OCI-LY3 (cell line): ENCODE measurements around the gene DHRSX.
A peak's percentile ranks its signal among the peaks of the same experiment; 100 is the strongest.

Source experiments
- H2AFZ ChIP-seq: fragments of 200-600, 300-600 bp; shearing (Covaris generic); 2 replicates; pipeline ENCODE4 v1.6.0; 2014; ENCODE audit warnings: antibody characterized with exemption, low read depth, low read length
- H3K27ac ChIP-seq: fragments of 200-600, 300-600 bp; sonication (generic); 2 replicates; pipeline ENCODE4 v1.5.1; 2014; ENCODE audit warnings: mild to moderate bottlenecking, low read length, moderate library complexity, mixed read lengths
- H3K27me3 ChIP-seq: fragments of 200-600, 300-600 bp; sonication (generic); 2 replicates; pipeline ENCODE4 v1.6.1; 2014; ENCODE audit warnings: low read depth, low read length, mixed read lengths
- H3K36me3 ChIP-seq: fragments of 200-600, 300-600 bp; sonication (generic); replicated peaks from 2 replicates; pipeline ENCODE3; 2014; ENCODE audit warnings: low read depth, low read length, mixed read lengths
- H3K4me1 ChIP-seq: fragments of 300-600, 200-600 bp; sonication (generic); 2 replicates; pipeline ENCODE4 v1.6.1; 2014; ENCODE audit warnings: low read length, mixed read lengths
- H3K4me2 ChIP-seq: fragments of 200-600, 300-600 bp; sonication (generic); 2 replicates; pipeline ENCODE4 v1.6.1; 2014; ENCODE audit warnings: low read length, mixed read lengths
- H3K4me3 ChIP-seq: fragments of 300-600, 200-600 bp; sonication (generic); 2 replicates; pipeline ENCODE4 v1.5.1; 2014; ENCODE audit warnings: antibody characterized with exemption, mild to moderate bottlenecking, low read length, moderate library complexity
- H3K79me2 ChIP-seq: fragments of 300-600, 200-600 bp; shearing (Covaris generic); 2 replicates; pipeline ENCODE4 v1.6.1; 2014; ENCODE audit warnings: mild to moderate bottlenecking, low read length, mixed read lengths
- H3K9ac ChIP-seq: fragments of 300-600, 200-600 bp; shearing (Covaris generic); 2 replicates; pipeline ENCODE4 v1.6.0; 2014; ENCODE audit warnings: mild to moderate bottlenecking, low read length, moderate library complexity
- H3K9me3 ChIP-seq: fragments of 200-600, 300-600 bp; shearing (Covaris generic); 2 replicates; pipeline ENCODE4 v1.6.1; 2014; ENCODE audit warnings: low read length, mixed read lengths; ENCODE audit not compliant: insufficient read depth
- H4K20me1 ChIP-seq: fragments of 200-600, 300-600 bp; sonication (generic); 2 replicates; pipeline ENCODE4 v1.6.1; 2016; ENCODE audit warnings: low read length, mixed read lengths; ENCODE audit not compliant: insufficient read depth
- EZH2phosphoT487 ChIP-seq: fragments of 200-600 bp; shearing (Covaris generic); IDR thresholded peaks from 2 replicates; pipeline ENCODE4 v1.6.1; 2018; ENCODE audit warnings: antibody characterized with exemption, mixed run types, low read depth
- TF ChIP-seq, protein P1 (sequence below): fragments of 200-600, 300-600 bp; sonication (generic); IDR thresholded peaks from 2 replicates; pipeline ENCODE4 v1.5.1; 2014; ENCODE audit warnings: antibody characterized with exemption, low read length, low read depth

The DHRSX gene

DNA sequence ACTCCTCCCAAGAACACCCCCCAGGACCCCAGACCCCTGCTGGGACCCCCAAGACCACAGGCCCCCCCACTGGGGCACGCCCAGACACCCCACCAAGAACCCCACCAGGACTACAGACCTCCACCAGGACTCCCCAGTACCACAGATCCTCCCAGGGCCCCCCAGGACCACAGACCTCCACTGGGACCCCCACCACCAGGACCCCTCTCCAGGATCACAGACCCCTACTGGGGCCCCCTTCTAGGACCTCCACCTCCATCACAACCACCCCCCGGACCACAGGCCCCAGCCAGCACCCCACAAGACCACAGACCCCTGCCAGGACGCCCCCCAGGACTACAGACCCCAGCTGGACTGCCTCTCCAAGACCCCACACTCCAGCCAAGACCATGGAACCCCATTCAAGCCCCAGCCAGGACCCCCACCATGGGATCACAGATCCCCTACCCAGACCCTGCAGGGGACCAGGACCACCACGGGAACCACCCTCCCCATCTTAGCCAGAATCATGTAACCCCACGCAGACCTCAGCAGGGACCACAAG, 855 bp upstream of the DHRSX start:
- Histone ChIP-seq H3K4me3 (peak overlapping the region; percentile 95; the same call in 1 of the 2 replicates), H3K9ac (peak overlapping the region; percentile 97; the same call in 1 of the 2 replicates), H4K20me1 (peaks cover 24% of the 10 kb centered on the region), H3K27me3 (no peaks in the 10 kb centered on the region), H3K4me2 (peak overlapping the region; percentile 69), H3K36me3 (peaks cover 15% of the 10 kb centered on the region), H3K9me3 (no peaks in the 10 kb centered on the region), H2AFZ (no peak overlapping the region), H3K79me2 (peaks cover 37% of the 10 kb centered on the region), H3K27ac (no peak overlapping the region), H3K4me1 (peaks cover 35% of the 10 kb centered on the region)
- no peak for TF ChIP-seq EZH2phosphoT487
- TF ChIP-seq, protein P1, sequence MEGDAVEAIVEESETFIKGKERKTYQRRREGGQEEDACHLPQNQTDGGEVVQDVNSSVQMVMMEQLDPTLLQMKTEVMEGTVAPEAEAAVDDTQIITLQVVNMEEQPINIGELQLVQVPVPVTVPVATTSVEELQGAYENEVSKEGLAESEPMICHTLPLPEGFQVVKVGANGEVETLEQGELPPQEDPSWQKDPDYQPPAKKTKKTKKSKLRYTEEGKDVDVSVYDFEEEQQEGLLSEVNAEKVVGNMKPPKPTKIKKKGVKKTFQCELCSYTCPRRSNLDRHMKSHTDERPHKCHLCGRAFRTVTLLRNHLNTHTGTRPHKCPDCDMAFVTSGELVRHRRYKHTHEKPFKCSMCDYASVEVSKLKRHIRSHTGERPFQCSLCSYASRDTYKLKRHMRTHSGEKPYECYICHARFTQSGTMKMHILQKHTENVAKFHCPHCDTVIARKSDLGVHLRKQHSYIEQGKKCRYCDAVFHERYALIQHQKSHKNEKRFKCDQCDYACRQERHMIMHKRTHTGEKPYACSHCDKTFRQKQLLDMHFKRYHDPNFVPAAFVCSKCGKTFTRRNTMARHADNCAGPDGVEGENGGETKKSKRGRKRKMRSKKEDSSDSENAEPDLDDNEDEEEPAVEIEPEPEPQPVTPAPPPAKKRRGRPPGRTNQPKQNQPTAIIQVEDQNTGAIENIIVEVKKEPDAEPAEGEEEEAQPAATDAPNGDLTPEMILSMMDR = no peak

DNA sequence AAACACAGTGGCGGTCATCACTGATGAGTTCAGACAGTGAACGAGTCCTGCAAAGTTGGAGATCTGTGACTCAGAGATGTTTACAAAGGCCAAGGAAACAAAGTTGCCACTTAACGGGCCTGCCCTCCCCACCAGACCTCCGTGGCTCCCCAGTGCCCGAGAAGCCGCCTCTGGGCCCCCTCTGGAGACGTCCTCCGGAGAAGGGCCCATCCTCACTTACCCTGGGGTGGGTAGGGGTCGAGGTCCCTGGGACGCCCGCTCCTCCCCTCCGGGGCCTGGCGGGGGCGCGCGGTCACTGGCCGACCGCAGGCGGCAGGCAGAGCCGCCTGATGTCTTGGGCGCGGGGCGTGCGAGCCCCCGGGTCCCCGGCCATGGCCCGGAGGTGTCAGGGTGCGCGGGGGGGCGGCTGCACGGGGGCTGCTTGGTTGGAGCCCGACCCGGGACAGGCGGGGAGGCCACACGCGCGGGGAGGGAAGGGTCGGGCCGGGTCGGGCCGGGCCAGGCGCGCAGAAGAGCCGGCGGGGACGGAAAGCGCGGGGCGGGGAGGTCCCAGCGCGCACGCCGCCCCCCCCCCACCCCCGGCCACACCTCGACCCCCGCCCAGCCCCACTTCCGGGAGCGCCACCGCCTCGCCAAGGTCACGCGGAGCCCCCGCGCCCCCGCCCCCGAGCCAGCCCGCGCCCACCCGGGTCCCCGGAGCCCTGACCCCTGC, 529 bp downstream of the DHRSX start:
- Histone ChIP-seq H3K9me3 (no peaks in the 10 kb centered on the region), H3K4me3 (peak overlapping the region; percentile 95), H4K20me1 (peaks cover 32% of the 10 kb centered on the region), H3K27me3 (no peaks in the 10 kb centered on the region), H3K27ac (peak overlapping the region; percentile 69), H2AFZ (no peak overlapping the region), H3K4me1 (peaks cover 35% of the 10 kb centered on the region), H3K79me2 (peaks cover 51% of the 10 kb centered on the region), H3K9ac (peak overlapping the region; percentile 97), H3K36me3 (peaks cover 22% of the 10 kb centered on the region), H3K4me2 (peak overlapping the region; percentile 82)
- TF ChIP-seq, protein P1 = peak; percentile 51
- no peak for TF ChIP-seq EZH2phosphoT487

DNA sequence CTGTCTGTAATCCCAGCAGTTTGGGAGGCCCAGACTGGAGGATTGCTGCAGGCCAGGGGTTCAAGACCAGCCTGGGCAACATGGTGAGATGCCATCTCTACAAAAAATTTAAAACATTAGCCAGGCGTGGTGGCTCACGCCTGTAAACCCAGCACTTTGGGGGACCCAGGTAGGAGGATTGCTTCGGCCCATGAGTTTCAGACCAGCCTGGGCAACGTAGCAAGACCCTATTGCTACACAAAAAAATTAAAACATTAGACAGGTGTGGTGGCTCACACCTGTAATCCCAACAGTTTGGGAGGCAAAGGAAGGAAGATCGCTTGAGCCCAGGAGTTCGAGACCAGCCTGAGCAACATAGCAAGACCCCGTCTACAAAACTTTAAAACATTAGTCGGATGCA, 1.3 kb downstream of the DHRSX start:
- Histone ChIP-seq H3K79me2 (peaks cover 58% of the 10 kb centered on the region), H3K4me3 (peak overlapping the region; percentile 95), H2AFZ (no peak overlapping the region), H3K9me3 (no peaks in the 10 kb centered on the region), H3K27me3 (no peaks in the 10 kb centered on the region), H4K20me1 (peaks cover 32% of the 10 kb centered on the region), H3K36me3 (peaks cover 22% of the 10 kb centered on the region), H3K4me1 (peaks cover 35% of the 10 kb centered on the region), H3K4me2 (peak overlapping the region; percentile 82), H3K9ac (peak overlapping the region; percentile 97), H3K27ac (peak overlapping the region; percentile 69)
- TF ChIP-seq, protein P1 = no peak
- no peak for TF ChIP-seq EZH2phosphoT487

DNA sequence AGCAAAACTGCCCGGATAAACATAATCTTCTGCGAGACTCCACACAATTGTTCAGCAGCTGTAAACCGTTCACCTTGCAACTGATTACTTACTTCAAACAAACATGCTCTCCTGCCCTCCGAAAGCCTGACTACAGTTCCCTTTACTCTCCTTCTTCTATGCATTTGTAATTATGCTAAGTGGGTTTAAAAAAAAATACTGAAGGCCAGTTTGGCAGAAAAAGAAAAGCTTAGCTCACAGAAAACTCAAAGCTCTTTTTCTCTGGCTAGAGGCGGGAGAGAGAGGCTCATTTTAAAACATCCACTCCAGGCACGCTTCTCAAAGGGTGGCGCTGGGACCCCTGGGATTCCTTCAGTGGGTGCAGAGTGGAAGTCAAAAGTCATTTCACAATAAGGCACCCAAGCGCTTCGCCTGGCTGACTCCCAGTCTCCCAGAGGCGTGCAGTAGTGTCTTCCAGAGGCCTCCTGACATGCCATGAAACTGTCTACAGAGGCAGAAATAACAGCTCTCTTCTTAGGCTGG, 1.9 kb downstream of the DHRSX start:
- peaks cover 35% of the 10 kb centered on the region for H3K4me1 ChIP-seq
- H2AFZ ChIP-seq = no peak overlapping the region
- peak overlapping the region; percentile 97 for H3K9ac ChIP-seq
- no peaks in the 10 kb centered on the region for H3K27me3 ChIP-seq
- H3K27ac ChIP-seq = peak overlapping the region; percentile 69
- no peaks in the 10 kb centered on the region for H3K9me3 ChIP-seq
- peak overlapping the region; percentile 95 for H3K4me3 ChIP-seq
- TF ChIP-seq EZH2phosphoT487 = no peak
- TF ChIP-seq, protein P1 = no peak
- H3K79me2 ChIP-seq = peaks cover 65% of the 10 kb centered on the region
- H3K36me3 ChIP-seq = peaks cover 22% of the 10 kb centered on the region
- H3K4me2 ChIP-seq = peak overlapping the region; percentile 82
- peaks cover 32% of the 10 kb centered on the region for H4K20me1 ChIP-seq
